Endothelial cell of umbilical vein (primary cell): ENCODE data around the gene SYT2. TPM values are rescaled to one million over a fixed set of nuclear protein-coding genes. Genes with fewer than 3 reads are reported as not detected.

Experiments used
- BruUV-seq: library from RNA; stranded (reverse); fragments of 400-500 nt; replicated peaks from 2 replicates; lab custom pipeline; 2021; lab: Mats Ljungman, UMichigan
- CTCF ChIA-PET: fragments of 300-600, 350-600 bp; sonication (Branson Sonifier 250); formaldehyde crosslinking; loops from one replicate; lab custom pipeline; 2021; ENCODE audit warnings: antibody characterized with exemption, inconsistent platforms; lab: Charles Lee
- POLR2A ChIA-PET: fragments of 300-600, 350-600 bp; sonication (Branson Sonifier 250); formaldehyde crosslinking; loops from one replicate; lab custom pipeline; 2021; ENCODE audit warnings: antibody characterized with exemption, inconsistent platforms; lab: Charles Lee
- DNase-seq: peaks from one replicate; pipeline ENCODE4 v3.0.0-alpha.2; 2011; ENCODE audit warnings: low read depth, low spot score
- FAIRE-seq: peaks from 2 replicates; lab custom pipeline; 2011; peaks lifted over from hg19 to GRCh38; lab: Jason Lieb, UNC
- H2AFZ ChIP-seq: 2 replicates; pipeline ENCODE4 v1.6.0; 2012; ENCODE audit warnings: low read depth, low read length, control low read depth, inconsistent platforms
- H3K27ac ChIP-seq: 2 replicates; pipeline ENCODE4 v1.5.1; 2011; ENCODE audit warnings: low read depth, mild to moderate bottlenecking, control low read depth, low read length, moderate library complexity; ENCODE audit not compliant: insufficient read depth
- H3K27me3 ChIP-seq, 2 experiments: 2 replicates each; pipeline versions ENCODE4 v1.6.0 to v1.6.1; 2011; ENCODE audit warnings: low read length in 2 of 2, mixed read lengths in 1 of 2; ENCODE audit not compliant: control insufficient read depth in 2 of 2, insufficient read depth in 2 of 2
- H3K36me3 ChIP-seq, 2 experiments: 2 replicates in 1 of 2; 3 replicates in 1 of 2; pipeline ENCODE4 v1.5.1; 2011; ENCODE audit warnings: low read length in 2 of 2, mild to moderate bottlenecking in 1 of 2, moderate library complexity in 1 of 2; ENCODE audit not compliant: control insufficient read depth in 2 of 2, insufficient read depth in 2 of 2; ENCODE audit errors: extremely low read depth in 1 of 2
- H3K4me1 ChIP-seq: 3 replicates; pipeline ENCODE4 v1.5.1; 2011; ENCODE audit warnings: mild to moderate bottlenecking, low read length; ENCODE audit not compliant: control insufficient read depth, insufficient read depth; ENCODE audit errors: extremely low read depth
- H3K4me2 ChIP-seq: 2 replicates; pipeline ENCODE4 v1.6.1; 2011; ENCODE audit warnings: low read length, control low read depth, mixed read lengths; ENCODE audit not compliant: insufficient read depth
- H3K4me3 ChIP-seq, 3 experiments: fragments of 200-600 bp in 1 of 3; sonication (generic), shearing (Covaris generic) in 1 of 3; replicated peaks in 1 of 3; 2 replicates each; pipeline ENCODE4 v1.5.1; 2011 to 2016; ENCODE audit warnings: control low read depth in 3 of 3, low read length in 3 of 3, mild to moderate bottlenecking in 2 of 3, inconsistent platforms in 1 of 3, low read depth in 1 of 3, moderate library complexity in 1 of 3; ENCODE audit not compliant: insufficient read depth in 1 of 3
- H3K79me2 ChIP-seq: 2 replicates; pipeline ENCODE4 v1.6.0; 2012; ENCODE audit warnings: low read length, inconsistent platforms; ENCODE audit not compliant: control insufficient read depth, insufficient read depth
- H3K9ac ChIP-seq: replicated peaks from 2 replicates; pipeline ENCODE3; 2011; ENCODE audit warnings: low read length, control low read depth; ENCODE audit not compliant: insufficient read depth; ENCODE audit errors: extremely low read depth
- H3K9me1 ChIP-seq: replicated peaks from 3 replicates; pipeline ENCODE4 v1.6.0; 2011; ENCODE audit warnings: mild to moderate bottlenecking, low read length; ENCODE audit not compliant: control insufficient read depth, insufficient read depth; ENCODE audit errors: extremely low read depth
- H3K9me3 ChIP-seq: replicated peaks from 2 replicates; pipeline ENCODE4 v1.5.1; 2012; ENCODE audit warnings: low read length, inconsistent platforms; ENCODE audit not compliant: control insufficient read depth, insufficient read depth
- H4K20me1 ChIP-seq: replicated peaks from 2 replicates; pipeline ENCODE3; 2011; ENCODE audit warnings: mild to moderate bottlenecking, low read length; ENCODE audit not compliant: control insufficient read depth, insufficient read depth; ENCODE audit errors: extremely low read depth
- CTCF ChIP-seq, 2 donors: IDR thresholded peaks; 1 replicate in 1 of 2; 2 replicates in 1 of 2; pipeline ENCODE4 v1.5.1; 2011; ENCODE audit warnings: low read length in 2 of 2, mild to moderate bottlenecking in 2 of 2, moderate library complexity in 2 of 2, control low read depth in 1 of 2, inconsistent platforms in 1 of 2, low read depth in 1 of 2; ENCODE audit not compliant: insufficient read depth in 1 of 2; ENCODE audit errors: extremely low read depth in 1 of 2
- EZH2 ChIP-seq: IDR thresholded peaks from 2 replicates; pipeline ENCODE4 v1.6.1; 2012; ENCODE audit warnings: borderline replicate concordance, low read depth, mild to moderate bottlenecking, moderate library complexity, low read length, inconsistent platforms; ENCODE audit not compliant: severe bottlenecking
- FOS ChIP-seq: IDR thresholded peaks from 2 replicates; pipeline ENCODE4 v1.6.1; 2011; ENCODE audit warnings: mild to moderate bottlenecking, low read length, moderate library complexity, borderline replicate concordance; ENCODE audit not compliant: insufficient read depth
- GATA2 ChIP-seq: IDR thresholded peaks from 2 replicates; pipeline ENCODE4 v1.7.0; 2011; ENCODE audit warnings: low read depth, mild to moderate bottlenecking, moderate library complexity, mixed read lengths, low read length; ENCODE audit not compliant: insufficient read length, insufficient read depth
- JUN ChIP-seq: IDR thresholded peaks from 2 replicates; pipeline ENCODE4 v1.6.1; 2011; ENCODE audit warnings: borderline replicate concordance, low read depth; ENCODE audit not compliant: insufficient read length, insufficient read depth
- MYC ChIP-seq: IDR thresholded peaks from one replicate; pipeline ENCODE4 v1.6.1; 2011; ENCODE audit warnings: mild to moderate bottlenecking, low read depth, low read length
- POLR2A ChIP-seq: IDR thresholded peaks from 2 replicates; pipeline ENCODE4 v1.6.1; 2012; ENCODE audit warnings: low read depth, mild to moderate bottlenecking, control low read depth, low read length
- POLR2AphosphoS5 ChIP-seq: IDR thresholded peaks from 2 replicates; pipeline ENCODE4 v1.6.1; 2012; ENCODE audit warnings: low read depth, mild to moderate bottlenecking, control low read depth, low read length, moderate library complexity; ENCODE audit not compliant: insufficient read depth
- dilution Hi-C: fragments of 300-500 bp; cut with MboI; formaldehyde crosslinking; loops from one replicate; pipeline ENCODE4 v1.15.0; 2019; ENCODE audit warnings: low sequenced_read_pairs; ENCODE audit not compliant: extremely low pct_ligation_motif_present
- intact Hi-C: fragments of 100-400 bp; cut with micrococcal nuclease; formaldehyde crosslinking; loops from one replicate; pipeline ENCODE4 v1.10.0; 2022
- polyA plus RNA-seq, 4 experiments: library from polyadenylated mRNA; depleted of rRNA in 3 of 4; stranded (reverse) in 3 of 4; unstranded in 1 of 4; fragments of >200 nt; gene quantifications; 2 replicates each; pipeline versions ENCODE4 v1.2.1 to v1.2.3, GENCODE V29; 2011 to 2012; ENCODE audit warnings: missing spikeins in 1 of 4
- total RNA-seq: library from RNA; stranded (reverse); gene quantifications from 2 replicates; pipeline ENCODE4 v1.2.3, GENCODE V29; 2021
- TF ChIP-seq, protein P1 (sequence below): IDR thresholded peaks from 2 replicates; pipeline ENCODE4 v1.6.1; 2011; ENCODE audit not compliant: insufficient read depth, insufficient read length

The SYT2 gene
- total and polyA plus RNA-seq, 2 donors (not counting 3 experiments of a cell fraction or from before 2014, with no cell fraction given): not detected

- BruUV-seq: no TSS peak
- H3K4me1 ChIP-seq: no peaks in the 10 kb centered on the region
- DNase-seq: no peak
- peaks cover 5 to 6% of the 10 kb centered on the region in 2 experiments for H3K27me3 ChIP-seq
- intact Hi-C loops: no loop called here
- H3K4me2 ChIP-seq: no peak overlapping the region
- H3K9me3 ChIP-seq: no peaks in the 10 kb centered on the region
- H3K36me3 ChIP-seq: no peaks in the 10 kb centered on the region
- no peak overlapping the region for H3K27ac ChIP-seq
- dilution Hi-C loops: no loop called here
- TF ChIP-seq GATA2: no peak
- no peak for TF ChIP-seq MYC
- no peak for TF ChIP-seq POLR2AphosphoS5
- TF ChIP-seq JUN: no peak
- no peak for TF ChIP-seq CTCF (IDR thresholded peaks at IDR 0.05; ENCODE audit: extremely low read depth in 1 of 2, insufficient read depth in 1 of 2, low read depth in 1 of 2, low read length in 2 of 2)
- TF ChIP-seq POLR2A: no peak
- TF ChIP-seq EZH2: no peak
- TF ChIP-seq FOS: no peak
- TF ChIP-seq, protein P1, sequence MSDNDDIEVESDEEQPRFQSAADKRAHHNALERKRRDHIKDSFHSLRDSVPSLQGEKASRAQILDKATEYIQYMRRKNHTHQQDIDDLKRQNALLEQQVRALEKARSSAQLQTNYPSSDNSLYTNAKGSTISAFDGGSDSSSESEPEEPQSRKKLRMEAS: no peak
- H4K20me1 ChIP-seq: no peaks in the 10 kb centered on the region
- no peaks in the 10 kb centered on the region for H3K79me2 ChIP-seq
- H3K9me1 ChIP-seq: no peaks in the 10 kb centered on the region
- H3K4me3 ChIP-seq: no peak overlapping the region
- no peak for FAIRE-seq
- H2AFZ ChIP-seq: no peak overlapping the region
- ChIA-PET POLR2A (no interaction called here), CTCF (interaction anchor here (1.2 kb wide), 1 partner anchor 12 kb away, joined by 4 read pairs; the partner anchor contains the start of gene SYT2)
- no peak overlapping the region for H3K9ac ChIP-seq
Measured at GRCh38 chr1:202698276-202698675, 12.0 kb downstream of the SYT2 start.
